SU-DHL-6 (cell line): ENCODE data around the gene GLRA3.

Experiments
- H2AFZ ChIP-seq: fragments of 200-600 bp; sonication (generic); 2 replicates; pipeline ENCODE4 v1.6.1; 2014; ENCODE audit warnings: low read depth, mild to moderate bottlenecking, moderate library complexity, mixed read lengths, antibody characterized with exemption, low read length; ENCODE audit not compliant: severe bottlenecking
- H3F3A ChIP-seq: fragments of 200-600 bp; shearing (Covaris generic); 2 replicates; pipeline ENCODE4 v1.6.0; 2016; ENCODE audit warnings: antibody characterized with exemption, mild to moderate bottlenecking; ENCODE audit not compliant: insufficient read depth
- H3K27ac ChIP-seq: fragments of 200-600 bp; sonication (generic); 2 replicates; pipeline ENCODE4 v1.5.1; 2016; ENCODE audit warnings: low read depth, mild to moderate bottlenecking, low read length, moderate library complexity, mixed read lengths
- H3K27me3 ChIP-seq: fragments of 200-600 bp; sonication (generic), shearing (Covaris generic); 2 replicates; pipeline ENCODE4 v1.6.0; 2014; ENCODE audit warnings: mild to moderate bottlenecking, low read length
- H3K36me3 ChIP-seq: fragments of 200-600 bp; sonication (generic); 2 replicates; pipeline ENCODE4 v1.6.1; 2014; ENCODE audit warnings: mild to moderate bottlenecking, low read length, mixed read lengths
- H3K4me2 ChIP-seq: fragments of 300-600, 200-600 bp; shearing (Covaris generic), sonication (generic); 2 replicates; pipeline ENCODE4 v1.6.0; 2014; ENCODE audit warnings: low read length, low read depth, mild to moderate bottlenecking; ENCODE audit not compliant: poor library complexity, severe bottlenecking
- H3K4me3 ChIP-seq: fragments of 200-600 bp; sonication (generic); 2 replicates; pipeline ENCODE4 v1.5.1; 2014; ENCODE audit warnings: antibody characterized with exemption, low read length, mild to moderate bottlenecking, mixed read lengths; ENCODE audit not compliant: insufficient read depth, poor library complexity, severe bottlenecking
- H3K79me2 ChIP-seq: fragments of 200-600 bp; sonication (generic); 2 replicates; pipeline ENCODE4 v1.6.1; 2014; ENCODE audit warnings: mild to moderate bottlenecking, low read length, moderate library complexity; ENCODE audit not compliant: insufficient read depth
- H3K9ac ChIP-seq: fragments of 200-600 bp; sonication (generic); 2 replicates; pipeline ENCODE4 v1.7.0; 2014; ENCODE audit warnings: mild to moderate bottlenecking, low read length
- H3K9me2 ChIP-seq: fragments of 200-600 bp; sonication (generic); replicated peaks from 2 replicates; pipeline ENCODE4 v1.6.1; 2014; ENCODE audit warnings: low read length; ENCODE audit not compliant: insufficient read depth
- H3K9me3 ChIP-seq: fragments of 200-600 bp; sonication (generic); 2 replicates; pipeline ENCODE4 v1.6.1; 2014; ENCODE audit warnings: low read length, mixed read lengths; ENCODE audit not compliant: insufficient read depth
- H4K20me1 ChIP-seq: fragments of 200-600 bp; sonication (generic); 2 replicates; pipeline ENCODE4 v1.6.1; 2014; ENCODE audit warnings: low read depth, mild to moderate bottlenecking, antibody characterized with exemption, low read length, moderate library complexity, mixed read lengths
- EZH2phosphoT487 ChIP-seq: fragments of 200-600 bp; sonication (generic), shearing (Covaris generic); conservative IDR thresholded peaks from 2 replicates; pipeline ENCODE4 v1.6.1; 2018; ENCODE audit warnings: mild to moderate bottlenecking, antibody characterized with exemption, low read length, moderate library complexity, mixed read lengths
- TF ChIP-seq, protein P1 (sequence below): fragments of 200-600 bp; sonication (generic); IDR thresholded peaks from one replicate; pipeline ENCODE4 v1.5.1; 2017; ENCODE audit warnings: antibody characterized with exemption, mild to moderate bottlenecking, low read length, moderate library complexity; ENCODE audit not compliant: insufficient read depth, poor library complexity, severe bottlenecking

The GLRA3 gene

DNA sequence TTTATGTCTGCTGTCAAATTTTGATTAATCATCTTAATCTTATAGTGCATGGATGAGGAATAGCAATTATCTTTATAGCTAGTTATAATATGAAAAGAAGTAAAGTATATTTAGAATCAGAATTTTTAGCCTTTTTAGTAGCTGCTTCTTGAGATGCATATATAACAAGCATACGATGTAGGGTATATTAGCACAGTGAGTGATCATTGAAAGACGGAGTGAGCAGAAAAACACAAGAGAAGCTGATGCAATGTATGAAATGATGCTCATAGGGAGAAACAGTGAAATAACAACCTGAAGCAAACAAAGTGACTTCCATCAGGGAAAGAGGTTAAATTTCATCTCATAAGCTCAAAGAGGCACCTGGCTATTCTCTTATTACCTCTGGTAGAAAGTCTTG, 77.0 kb downstream of the GLRA3 start:
- H3K9ac ChIP-seq: no peak overlapping the region
- H3K9me3 ChIP-seq: no peaks in the 10 kb centered on the region

GRCh38 chr4:174749091-174749490, 80.0 kb downstream of the GLRA3 start:
- Histone ChIP-seq H3K79me2 (no peaks in the 10 kb centered on the region), H3K27ac (no peak overlapping the region), H3K36me3 (peaks cover 8% of the 10 kb centered on the region; the same call in 1 of the 2 replicates), H2AFZ (no peak overlapping the region), H3F3A (no peaks in the 10 kb centered on the region), H4K20me1 (no peaks in the 10 kb centered on the region), H3K4me3 (no peak overlapping the region), H3K9ac (no peak overlapping the region), H3K9me2 (no peaks in the 10 kb centered on the region), H3K4me2 (no peak overlapping the region), H3K27me3 (no peaks in the 10 kb centered on the region), H3K9me3 (peaks cover 16% of the 10 kb centered on the region; the same call in 1 of the 2 replicates)
- TF ChIP-seq, protein P1, sequence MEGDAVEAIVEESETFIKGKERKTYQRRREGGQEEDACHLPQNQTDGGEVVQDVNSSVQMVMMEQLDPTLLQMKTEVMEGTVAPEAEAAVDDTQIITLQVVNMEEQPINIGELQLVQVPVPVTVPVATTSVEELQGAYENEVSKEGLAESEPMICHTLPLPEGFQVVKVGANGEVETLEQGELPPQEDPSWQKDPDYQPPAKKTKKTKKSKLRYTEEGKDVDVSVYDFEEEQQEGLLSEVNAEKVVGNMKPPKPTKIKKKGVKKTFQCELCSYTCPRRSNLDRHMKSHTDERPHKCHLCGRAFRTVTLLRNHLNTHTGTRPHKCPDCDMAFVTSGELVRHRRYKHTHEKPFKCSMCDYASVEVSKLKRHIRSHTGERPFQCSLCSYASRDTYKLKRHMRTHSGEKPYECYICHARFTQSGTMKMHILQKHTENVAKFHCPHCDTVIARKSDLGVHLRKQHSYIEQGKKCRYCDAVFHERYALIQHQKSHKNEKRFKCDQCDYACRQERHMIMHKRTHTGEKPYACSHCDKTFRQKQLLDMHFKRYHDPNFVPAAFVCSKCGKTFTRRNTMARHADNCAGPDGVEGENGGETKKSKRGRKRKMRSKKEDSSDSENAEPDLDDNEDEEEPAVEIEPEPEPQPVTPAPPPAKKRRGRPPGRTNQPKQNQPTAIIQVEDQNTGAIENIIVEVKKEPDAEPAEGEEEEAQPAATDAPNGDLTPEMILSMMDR: no peak
- no peak for TF ChIP-seq EZH2phosphoT487

More for the DNA sequence above, 77.0 kb downstream of the GLRA3 start:
- no peaks in the 10 kb centered on the region for H3K79me2 ChIP-seq
- no peaks in the 10 kb centered on the region for H3K9me2 ChIP-seq
- TF ChIP-seq, protein P1: no peak
- TF ChIP-seq EZH2phosphoT487: no peak
- no peak overlapping the region for H3K27ac ChIP-seq
- H3F3A ChIP-seq: no peaks in the 10 kb centered on the region
- no peaks in the 10 kb centered on the region for H3K27me3 ChIP-seq
- no peak overlapping the region for H3K4me3 ChIP-seq
- no peaks in the 10 kb centered on the region for H4K20me1 ChIP-seq
- H3K36me3 ChIP-seq: no peaks in the 10 kb centered on the region
- no peak overlapping the region for H2AFZ ChIP-seq
- H3K4me2 ChIP-seq: no peak overlapping the region

DNA sequence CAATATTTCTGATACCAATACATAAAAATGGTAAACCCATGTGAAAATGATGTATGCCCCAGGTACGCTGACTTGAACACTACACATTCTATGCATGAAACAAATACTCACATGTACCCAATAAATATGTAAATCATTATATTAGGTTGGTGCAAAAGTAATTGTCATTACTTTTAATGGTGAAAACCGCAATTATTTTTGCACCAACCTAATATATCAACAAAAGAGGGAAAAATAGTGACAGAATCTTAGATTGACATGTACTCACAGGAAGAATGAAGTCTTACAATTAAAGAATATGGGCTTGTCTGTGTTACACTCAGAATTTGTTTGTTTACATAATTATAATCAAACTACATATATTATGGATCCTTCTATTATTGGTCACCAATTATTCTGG, 82.3 kb downstream of the GLRA3 start:
- TF ChIP-seq, protein P1: no peak
- no peak for TF ChIP-seq EZH2phosphoT487
- no peaks in the 10 kb centered on the region for H3K79me2 ChIP-seq
- no peak overlapping the region for H3K27ac ChIP-seq
- no peak overlapping the region for H3K9ac ChIP-seq
- H3K4me2 ChIP-seq: no peak overlapping the region
- no peaks in the 10 kb centered on the region for H3K9me2 ChIP-seq
- peaks cover 16% of the 10 kb centered on the region; the same call in 1 of the 2 replicates for H3K9me3 ChIP-seq
- H3K27me3 ChIP-seq: no peaks in the 10 kb centered on the region
- H3K4me3 ChIP-seq: no peak overlapping the region
- no peaks in the 10 kb centered on the region for H3F3A ChIP-seq
- H2AFZ ChIP-seq: no peak overlapping the region
- H4K20me1 ChIP-seq: no peaks in the 10 kb centered on the region
- H3K36me3 ChIP-seq: peaks cover 8% of the 10 kb centered on the region; the same call in 1 of the 2 replicates
